ENCODE data around the gene IGFL4. TPM values are rescaled to one million over a fixed set of nuclear protein-coding genes. Genes with fewer than 3 reads are reported as not detected.

The IGFL4 gene
- total RNA-seq, 1 experiment from 2014 or later, result not detected

DNA sequence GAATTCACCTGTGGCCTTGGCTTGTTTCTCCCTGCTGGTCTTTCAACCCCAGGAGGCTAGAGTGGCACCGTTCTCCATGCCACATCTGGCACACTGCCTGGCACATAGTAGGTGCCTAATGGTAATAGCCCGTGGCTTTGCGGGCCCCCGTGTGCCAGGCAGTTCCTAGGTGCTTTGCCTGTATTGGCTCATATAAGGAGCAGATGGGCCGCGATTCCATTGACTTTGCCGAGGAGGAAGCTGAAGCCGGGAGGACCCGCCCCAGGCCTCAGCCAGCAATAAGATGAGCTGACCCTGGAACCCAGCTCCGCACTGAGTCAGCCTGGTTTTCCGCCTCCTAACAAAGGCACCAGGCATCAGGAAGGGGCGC, 18.8 kb downstream of the IGFL4 start:
- H3K27me3 ChIP-seq (ENCODE audit: low read length), result no peaks in the 10 kb centered on the region
- no peak overlapping the region for H2AFZ ChIP-seq (ENCODE audit: low read length)
- H3K9ac ChIP-seq (ENCODE audit: low read length), result no peak overlapping the region
- no peaks in the 10 kb centered on the region for H4K20me1 ChIP-seq (ENCODE audit: insufficient read depth, low read depth, low read length)
- no peaks in the 10 kb centered on the region for H3K79me2 ChIP-seq (ENCODE audit: low read length)
- no peak for DNase-seq
- no peak overlapping the region for H3K4me3 ChIP-seq (ENCODE audit: low read length)
- H3K9me2 ChIP-seq (replicated peaks; ENCODE audit: insufficient read depth, low read length), result no peaks in the 10 kb centered on the region
- H3K27ac ChIP-seq (ENCODE audit: low read length), result no peak overlapping the region
- H3K4me2 ChIP-seq (ENCODE audit: low read depth, low read length, poor library complexity, severe bottlenecking), result no peak overlapping the region
- peaks cover 8% of the 10 kb centered on the region for H3K36me3 ChIP-seq (ENCODE audit: insufficient read depth, low read length)
- no peaks in the 10 kb centered on the region for H3K9me3 ChIP-seq (ENCODE audit: low read length)
- peaks cover 8% of the 10 kb centered on the region for H3K4me1 ChIP-seq (ENCODE audit: low read length)

DNA sequence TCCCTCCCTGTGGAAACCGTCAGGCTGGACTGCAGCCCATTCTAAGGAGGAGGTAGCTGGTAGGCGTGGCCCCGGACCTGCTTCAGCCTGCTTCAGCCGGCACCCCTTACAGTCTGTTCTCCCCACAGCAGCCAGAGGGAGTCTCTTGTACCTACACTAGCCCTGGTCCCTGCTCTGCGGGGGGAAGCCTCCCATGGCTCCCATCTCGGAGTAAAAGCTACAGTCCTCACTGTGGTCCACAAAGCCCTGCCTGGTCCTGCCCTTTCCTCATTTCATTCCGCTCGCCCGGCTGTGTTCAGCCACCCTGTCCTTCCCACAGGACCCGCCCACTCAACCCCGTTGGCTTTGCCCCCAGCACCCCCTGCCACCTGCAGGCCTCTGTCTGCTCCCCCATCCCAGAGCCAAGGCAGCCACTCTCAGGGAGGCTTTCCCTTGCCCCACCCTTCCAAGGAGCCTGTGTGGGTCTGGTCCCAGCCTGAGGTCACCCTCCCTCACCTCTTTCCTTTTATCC, 19.2 kb downstream of the IGFL4 start:
- Histone ChIP-seq H3K9me2 (replicated peaks; ENCODE audit: insufficient read depth, low read length) (no peaks in the 10 kb centered on the region), H3K4me2 (ENCODE audit: low read depth, low read length, poor library complexity, severe bottlenecking) (no peak overlapping the region), H2AFZ (ENCODE audit: low read length) (no peak overlapping the region), H3K27me3 (ENCODE audit: low read length) (no peaks in the 10 kb centered on the region), H3K36me3 (ENCODE audit: insufficient read depth, low read length) (peaks cover 8% of the 10 kb centered on the region), H3K9ac (ENCODE audit: low read length) (no peak overlapping the region), H4K20me1 (ENCODE audit: insufficient read depth, low read depth, low read length) (no peaks in the 10 kb centered on the region), H3K27ac (ENCODE audit: low read length) (no peak overlapping the region), H3K9me3 (ENCODE audit: low read length) (no peaks in the 10 kb centered on the region), H3K79me2 (ENCODE audit: low read length) (no peaks in the 10 kb centered on the region), H3K4me1 (ENCODE audit: low read length) (peaks cover 3% of the 10 kb centered on the region), H3K4me3 (ENCODE audit: low read length) (no peak overlapping the region)
- no peak for DNase-seq

DNA sequence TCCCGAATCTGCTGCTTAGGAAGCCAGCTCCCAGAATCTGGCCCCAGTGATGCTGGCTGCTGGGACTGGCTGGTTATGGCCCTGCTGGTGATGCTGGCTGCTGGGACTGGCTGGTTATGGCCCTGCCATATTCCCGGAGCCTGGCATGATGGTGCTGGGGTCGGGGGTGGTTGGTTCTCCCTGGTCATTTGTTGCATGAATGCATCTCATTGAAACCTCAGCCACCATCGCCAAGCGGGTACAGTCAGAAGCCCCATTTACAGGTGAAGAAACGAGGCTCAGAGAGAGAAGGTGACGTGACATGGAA, 20.0 kb downstream of the IGFL4 start:
- Histone ChIP-seq H3K27me3 (ENCODE audit: low read length) (no peaks in the 10 kb centered on the region), H3K9me2 (replicated peaks; ENCODE audit: insufficient read depth, low read length) (no peaks in the 10 kb centered on the region), H3K4me2 (ENCODE audit: low read depth, low read length, poor library complexity, severe bottlenecking) (no peak overlapping the region), H3K9me3 (ENCODE audit: low read length) (no peaks in the 10 kb centered on the region), H3K9ac (ENCODE audit: low read length) (no peak overlapping the region), H3K4me3 (ENCODE audit: low read length) (no peak overlapping the region), H3K36me3 (ENCODE audit: insufficient read depth, low read length) (0 out of 2 replicates have a peak, but pooled peaks cover under 1% of the 10 kb centered on the region), H2AFZ (ENCODE audit: low read length) (no peak overlapping the region), H3K4me1 (ENCODE audit: low read length) (peaks cover 5% of the 10 kb centered on the region; the same call in 1 of the 2 replicates), H4K20me1 (ENCODE audit: insufficient read depth, low read depth, low read length) (no peaks in the 10 kb centered on the region), H3K79me2 (ENCODE audit: low read length) (no peaks in the 10 kb centered on the region), H3K27ac (ENCODE audit: low read length) (no peak overlapping the region)
- no peak for DNase-seq

DNA sequence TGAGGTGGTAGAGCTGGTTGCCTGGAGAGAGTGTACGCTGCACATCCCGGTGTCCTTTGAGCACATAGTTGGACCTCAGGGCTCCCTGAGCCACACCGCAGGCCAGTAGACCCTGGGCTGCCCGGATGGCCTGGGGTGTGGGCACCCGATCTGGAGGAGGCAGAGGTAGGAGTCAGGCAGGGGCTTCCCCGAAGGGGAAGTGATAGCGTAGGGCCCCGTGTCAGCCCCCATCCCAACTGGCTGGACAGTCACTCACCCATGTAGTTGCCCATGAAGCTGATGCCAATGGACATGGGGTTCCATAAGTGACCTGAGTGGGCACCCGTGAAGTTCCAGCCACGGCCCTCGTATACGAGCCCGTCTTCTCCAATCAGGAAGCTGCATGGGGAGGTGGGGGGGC, 21.5 kb downstream of the IGFL4 start:
- no peak overlapping the region for H3K4me2 ChIP-seq (ENCODE audit: low read depth, low read length, poor library complexity, severe bottlenecking)
- H3K79me2 ChIP-seq (ENCODE audit: low read length), result no peaks in the 10 kb centered on the region
- H3K9me3 ChIP-seq (ENCODE audit: low read length), result no peaks in the 10 kb centered on the region
- no peaks in the 10 kb centered on the region for H3K9me2 ChIP-seq (replicated peaks; ENCODE audit: insufficient read depth, low read length)
- no peak overlapping the region for H2AFZ ChIP-seq (ENCODE audit: low read length)
- H3K9ac ChIP-seq (ENCODE audit: low read length), result no peak overlapping the region
- no peaks in the 10 kb centered on the region for H3K27me3 ChIP-seq (ENCODE audit: low read length)
- H3K27ac ChIP-seq (ENCODE audit: low read length), result no peak overlapping the region
- H3K4me1 ChIP-seq (ENCODE audit: low read length), result peaks cover 5% of the 10 kb centered on the region; the same call in 1 of the 2 replicates
- H3K36me3 ChIP-seq (ENCODE audit: insufficient read depth, low read length), result no peaks in the 10 kb centered on the region
- H3K4me3 ChIP-seq (ENCODE audit: low read length), result no peak overlapping the region
- no peaks in the 10 kb centered on the region for H4K20me1 ChIP-seq (ENCODE audit: insufficient read depth, low read depth, low read length)
- no peak for DNase-seq

DNA sequence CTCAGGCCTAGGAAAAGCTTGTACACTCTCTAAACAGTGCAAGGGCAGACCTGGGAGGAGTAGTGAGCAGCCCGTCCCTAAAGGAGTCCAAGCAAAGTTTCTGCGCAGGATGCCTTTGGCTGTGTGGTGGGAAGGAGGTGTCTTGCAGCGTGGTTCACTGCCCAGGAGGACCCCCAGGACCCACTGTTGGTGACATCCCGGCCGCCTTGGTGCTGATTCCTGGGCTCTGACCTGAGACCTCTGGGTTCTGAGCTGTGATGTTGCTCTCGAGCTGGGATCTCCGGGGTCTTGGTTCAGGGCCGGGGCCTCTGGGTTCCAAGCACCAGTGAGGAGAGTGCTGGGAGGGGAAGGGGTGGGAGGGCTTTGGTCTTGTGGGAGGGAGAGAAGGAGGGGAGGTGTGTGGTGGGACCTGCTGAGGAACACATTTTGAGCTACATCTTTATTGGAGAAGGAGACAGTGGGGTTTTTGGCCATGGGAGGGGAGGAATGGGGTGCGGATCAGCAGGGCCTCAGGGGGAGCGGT, 22.0 kb downstream of the IGFL4 start:
- Histone ChIP-seq H3K9me3 (ENCODE audit: low read length) (no peaks in the 10 kb centered on the region), H3K9ac (ENCODE audit: low read length) (no peak overlapping the region), H3K4me2 (ENCODE audit: low read depth, low read length, poor library complexity, severe bottlenecking) (no peak overlapping the region), H3K27me3 (ENCODE audit: low read length) (no peaks in the 10 kb centered on the region), H3K9me2 (replicated peaks; ENCODE audit: insufficient read depth, low read length) (no peaks in the 10 kb centered on the region), H3K4me1 (ENCODE audit: low read length) (peaks cover 5% of the 10 kb centered on the region; the same call in 1 of the 2 replicates), H2AFZ (ENCODE audit: low read length) (no peak overlapping the region), H4K20me1 (ENCODE audit: insufficient read depth, low read depth, low read length) (no peaks in the 10 kb centered on the region), H3K4me3 (ENCODE audit: low read length) (no peak overlapping the region), H3K27ac (ENCODE audit: low read length) (no peak overlapping the region), H3K79me2 (ENCODE audit: low read length) (no peaks in the 10 kb centered on the region), H3K36me3 (ENCODE audit: insufficient read depth, low read length) (no peaks in the 10 kb centered on the region)
- DNase-seq, result no peak

DNA sequence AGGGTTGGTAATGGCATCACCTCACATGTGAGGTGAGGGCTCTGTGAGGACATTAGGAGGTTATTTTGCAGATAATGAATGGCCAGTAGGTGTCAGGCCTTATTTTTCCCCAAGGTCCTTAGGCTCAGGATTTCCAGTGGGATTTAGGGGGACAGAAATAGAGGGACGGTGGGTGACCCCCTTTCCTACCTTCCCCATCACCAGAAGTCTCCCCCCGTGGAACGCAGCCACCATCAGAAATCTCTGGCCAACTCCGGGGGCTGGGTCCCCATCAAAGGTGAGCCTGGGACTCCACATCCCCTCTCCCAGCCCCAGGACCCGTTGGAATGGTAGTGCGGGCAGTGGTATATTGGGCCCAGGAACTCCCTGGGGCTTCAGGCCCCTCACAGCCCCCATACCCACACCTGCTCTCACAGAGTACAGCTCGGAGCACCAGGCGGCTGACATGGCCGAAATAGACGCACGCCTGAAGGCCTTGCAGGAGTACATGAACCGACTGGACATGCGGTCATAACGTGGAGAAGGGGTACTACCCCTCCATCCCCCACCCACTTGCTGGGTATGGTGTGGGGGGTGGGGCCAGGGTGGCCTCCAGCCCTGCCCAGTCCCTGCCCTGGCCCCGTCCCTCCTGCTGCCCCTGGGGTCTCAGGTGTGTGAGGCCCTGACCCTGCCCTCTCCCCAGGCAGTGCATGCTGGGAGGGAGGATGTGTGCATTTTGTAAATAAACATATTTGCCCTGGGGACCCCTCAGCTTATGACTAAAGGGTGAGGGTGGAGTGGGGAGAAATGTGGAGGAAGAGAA, 22.7 kb downstream of the IGFL4 start:
- Histone ChIP-seq H3K4me1 (ENCODE audit: low read length) (peaks cover 5% of the 10 kb centered on the region; the same call in 1 of the 2 replicates), H3K9ac (ENCODE audit: low read length) (no peak overlapping the region), H3K4me2 (ENCODE audit: low read depth, low read length, poor library complexity, severe bottlenecking) (no peak overlapping the region), H3K36me3 (ENCODE audit: insufficient read depth, low read length) (no peaks in the 10 kb centered on the region), H3K4me3 (ENCODE audit: low read length) (no peak overlapping the region), H4K20me1 (ENCODE audit: insufficient read depth, low read depth, low read length) (no peaks in the 10 kb centered on the region), H3K27ac (ENCODE audit: low read length) (no peak overlapping the region), H3K9me3 (ENCODE audit: low read length) (no peaks in the 10 kb centered on the region), H3K9me2 (replicated peaks; ENCODE audit: insufficient read depth, low read length) (no peaks in the 10 kb centered on the region), H2AFZ (ENCODE audit: low read length) (no peak overlapping the region), H3K27me3 (ENCODE audit: low read length) (no peaks in the 10 kb centered on the region), H3K79me2 (ENCODE audit: low read length) (no peaks in the 10 kb centered on the region)
- no peak for DNase-seq

DNA sequence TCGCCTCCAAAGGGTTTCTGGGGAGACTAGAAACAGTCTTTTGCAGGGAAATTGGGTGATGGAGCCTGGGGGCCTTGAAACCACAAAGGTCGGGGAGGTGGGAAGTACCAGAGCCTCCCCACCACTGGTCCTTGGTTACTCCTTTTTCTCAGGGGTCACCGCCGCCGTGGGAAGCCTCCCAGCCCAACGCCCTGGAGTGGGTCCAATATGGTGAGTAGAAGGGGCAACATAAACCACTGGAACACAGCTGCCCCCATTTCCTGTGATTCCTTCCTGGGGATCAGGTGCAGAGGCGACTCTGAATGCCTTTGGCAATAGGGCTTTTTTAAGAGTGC, 23.7 kb downstream of the IGFL4 start:
- peaks cover 5% of the 10 kb centered on the region; the same call in 1 of the 2 replicates for H3K4me1 ChIP-seq (ENCODE audit: low read length)
- H3K9ac ChIP-seq (ENCODE audit: low read length), result no peak overlapping the region
- H3K27me3 ChIP-seq (ENCODE audit: low read length), result no peaks in the 10 kb centered on the region
- H3K4me3 ChIP-seq (ENCODE audit: low read length), result no peak overlapping the region
- no peaks in the 10 kb centered on the region for H4K20me1 ChIP-seq (ENCODE audit: insufficient read depth, low read depth, low read length)
- H3K79me2 ChIP-seq (ENCODE audit: low read length), result no peaks in the 10 kb centered on the region
- H3K9me2 ChIP-seq (replicated peaks; ENCODE audit: insufficient read depth, low read length), result no peaks in the 10 kb centered on the region
- no peak overlapping the region for H2AFZ ChIP-seq (ENCODE audit: low read length)
- no peaks in the 10 kb centered on the region for H3K36me3 ChIP-seq (ENCODE audit: insufficient read depth, low read length)
- DNase-seq, result no peak
- no peaks in the 10 kb centered on the region for H3K9me3 ChIP-seq (ENCODE audit: low read length)
- H3K4me2 ChIP-seq (ENCODE audit: low read depth, low read length, poor library complexity, severe bottlenecking), result no peak overlapping the region
- no peak overlapping the region for H3K27ac ChIP-seq (ENCODE audit: low read length)

DNA sequence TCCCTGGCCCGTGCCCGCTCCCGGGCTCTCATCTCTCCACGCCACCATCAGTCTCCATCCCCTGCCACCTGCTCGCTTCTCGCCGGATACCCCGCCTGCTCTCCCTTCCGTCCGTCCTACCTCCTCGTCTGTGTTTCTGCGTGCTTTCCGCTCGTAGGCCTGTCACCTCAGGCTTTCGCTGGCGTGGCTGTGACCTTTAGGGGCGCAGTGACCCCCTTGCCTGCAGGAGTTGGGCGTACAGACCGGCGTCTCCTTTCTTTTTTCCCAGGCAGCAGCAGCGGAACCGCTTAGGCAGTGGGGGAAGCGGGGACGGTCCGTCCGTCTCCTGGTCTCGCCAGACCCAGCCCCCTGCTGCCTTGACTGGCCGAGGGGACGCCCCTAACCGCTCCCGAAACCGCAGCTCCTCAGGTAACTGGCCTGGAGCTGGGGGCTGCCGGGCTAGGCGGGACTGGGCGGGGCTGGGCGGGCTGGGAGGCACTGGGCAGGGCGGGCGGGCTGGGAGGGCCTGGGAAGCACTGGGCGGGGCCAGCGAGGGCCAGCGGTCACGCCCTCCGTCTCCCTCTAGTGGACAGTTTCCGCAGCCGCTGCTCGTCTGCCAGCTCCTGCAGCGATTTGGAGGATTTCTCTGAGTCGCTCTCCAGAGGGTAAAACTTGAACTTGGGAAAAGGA, 24.2 kb downstream of the IGFL4 start:
- Histone ChIP-seq H3K36me3 (ENCODE audit: insufficient read depth, low read length) (no peaks in the 10 kb centered on the region), H3K79me2 (ENCODE audit: low read length) (no peaks in the 10 kb centered on the region), H3K27ac (ENCODE audit: low read length) (no peak overlapping the region), H3K4me2 (ENCODE audit: low read depth, low read length, poor library complexity, severe bottlenecking) (peak overlapping the region; percentile 55), H3K9me3 (ENCODE audit: low read length) (no peaks in the 10 kb centered on the region), H2AFZ (ENCODE audit: low read length) (no peak overlapping the region), H3K4me1 (ENCODE audit: low read length) (peaks cover 10% of the 10 kb centered on the region), H4K20me1 (ENCODE audit: insufficient read depth, low read depth, low read length) (no peaks in the 10 kb centered on the region), H3K27me3 (ENCODE audit: low read length) (no peaks in the 10 kb centered on the region), H3K9ac (ENCODE audit: low read length) (peak overlapping the region; percentile 50), H3K9me2 (replicated peaks; ENCODE audit: insufficient read depth, low read length) (no peaks in the 10 kb centered on the region), H3K4me3 (ENCODE audit: low read length) (peak overlapping the region; percentile 53; the same call in 1 of the 2 replicates)
- DNase-seq, result peak; percentile 90
